PC-3 (cell line): ENCODE measurements around the gene SH3TC1. TPM values are rescaled to one million over a fixed set of nuclear protein-coding genes. Genes with fewer than 3 reads are reported as not detected.

Source experiments
- ATAC-seq: fragments of 200-7000 bp; cut with Tn5 transposase; 2 replicates; pipeline ENCODE4 v1.9.1; 2020; ENCODE audit warnings: mild to moderate bottlenecking, moderate library complexity
- BruUV-seq: library from RNA; stranded (reverse); fragments of 400-500 nt; replicated peaks from 2 replicates; lab custom pipeline; 2021; lab: Mats Ljungman, UMichigan
- CTCF ChIA-PET: fragments of 300-600 bp; sonication (Branson Sonifier 250); formaldehyde crosslinking; loops from one replicate; lab custom pipeline; 2022; ENCODE audit warnings: antibody characterized with exemption; lab: Charles Lee
- POLR2A ChIA-PET: fragments of 300-600 bp; sonication (Branson Sonifier 250); formaldehyde crosslinking; loops from one replicate; lab custom pipeline; 2022; ENCODE audit warnings: antibody characterized with exemption; ENCODE audit not compliant: unreplicated experiment; lab: Charles Lee
- DNase-seq: peaks from one replicate; pipeline ENCODE4 v3.0.0-alpha.2; 2015
- H2AFZ ChIP-seq: fragments of 300-600 bp; sonication (generic); 2 replicates; pipeline ENCODE4 v1.6.0; 2016; ENCODE audit warnings: antibody characterized with exemption, low read length
- H3F3A ChIP-seq: fragments of 300-600 bp; sonication (generic); one replicate; pipeline ENCODE4 v1.6.0; 2017; ENCODE audit warnings: antibody characterized with exemption, low read length, control low read depth, mild to moderate bottlenecking; ENCODE audit not compliant: unreplicated experiment
- H3K27ac ChIP-seq: fragments of 300-600 bp; sonication (generic); 2 replicates; pipeline ENCODE4 v1.5.1; 2016; ENCODE audit warnings: mild to moderate bottlenecking, low read length
- H3K27me3 ChIP-seq: fragments of 300-600 bp; sonication (generic); 2 replicates; pipeline ENCODE4 v1.6.1; 2016; ENCODE audit warnings: low read length, mixed read lengths
- H3K36me3 ChIP-seq: fragments of 300-600 bp; sonication (generic); 2 replicates; pipeline ENCODE4 v1.6.1; 2016; ENCODE audit warnings: low read depth, mixed run types, low read length, mixed read lengths
- H3K4me1 ChIP-seq: fragments of 300-600 bp; sonication (generic); 2 replicates; pipeline ENCODE4 v1.5.1; 2016; ENCODE audit warnings: low read length; ENCODE audit not compliant: insufficient read depth
- H3K4me2 ChIP-seq: fragments of 300-600 bp; sonication (generic); 2 replicates; pipeline ENCODE4 v1.6.0; 2016; ENCODE audit warnings: low read length
- H3K4me3 ChIP-seq: fragments of 300-600 bp; sonication (generic); 2 replicates; pipeline ENCODE4 v1.5.1; 2016; ENCODE audit warnings: mild to moderate bottlenecking, low read length, mixed read lengths
- H3K79me2 ChIP-seq: fragments of 300-600 bp; sonication (generic); 2 replicates; pipeline ENCODE4 v1.6.1; 2017; ENCODE audit warnings: low read length, mixed read lengths
- H3K9ac ChIP-seq: fragments of 300-600 bp; sonication (generic); 2 replicates; pipeline ENCODE4 v1.6.0; 2016; ENCODE audit warnings: mild to moderate bottlenecking, low read length
- H3K9me2 ChIP-seq: fragments of 300-600 bp; sonication (generic); replicated peaks from 2 replicates; pipeline ENCODE4 v1.6.1; 2016; ENCODE audit warnings: mixed run types, low read length, mixed read lengths
- H3K9me3 ChIP-seq: fragments of 300-600 bp; sonication (generic); 2 replicates; pipeline ENCODE4 v1.6.1; 2016; ENCODE audit warnings: low read length, mixed read lengths
- H4K20me1 ChIP-seq: fragments of 300-600 bp; sonication (generic); 2 replicates; pipeline ENCODE4 v1.6.1; 2016; ENCODE audit warnings: low read length, mixed read lengths
- EZH2 ChIP-seq: fragments of 300-600 bp; sonication (generic); IDR thresholded peaks from one replicate; pipeline ENCODE4 v1.6.1; 2017; ENCODE audit warnings: antibody characterized with exemption, mild to moderate bottlenecking, low read length; ENCODE audit not compliant: unreplicated experiment
- EZH2phosphoT487 ChIP-seq: fragments of 300-600 bp; sonication (generic); IDR thresholded peaks from 2 replicates; pipeline ENCODE4 v1.6.1; 2018; ENCODE audit warnings: mild to moderate bottlenecking, antibody characterized with exemption, low read length, borderline replicate concordance
- intact Hi-C: fragments of 100-400 bp; cut with micrococcal nuclease; formaldehyde crosslinking; loops from 2 replicates; pipeline ENCODE4 v1.9.0; 2023
- total RNA-seq: library from RNA; depleted of rRNA; stranded (reverse); fragments of >200 nt; gene quantifications from 2 replicates; pipeline ENCODE4 v1.2.3, GENCODE V29; 2014
- TF ChIP-seq, protein P1 (sequence below): fragments of 300-600 bp; sonication (generic); conservative IDR thresholded peaks from 2 replicates; pipeline ENCODE4 v1.5.1; 2017; ENCODE audit warnings: antibody characterized with exemption, low read depth, mild to moderate bottlenecking, low read length

The SH3TC1 gene
- total RNA-seq, 1 experiment from 2014 or later = 23.1 TPM

DNA sequence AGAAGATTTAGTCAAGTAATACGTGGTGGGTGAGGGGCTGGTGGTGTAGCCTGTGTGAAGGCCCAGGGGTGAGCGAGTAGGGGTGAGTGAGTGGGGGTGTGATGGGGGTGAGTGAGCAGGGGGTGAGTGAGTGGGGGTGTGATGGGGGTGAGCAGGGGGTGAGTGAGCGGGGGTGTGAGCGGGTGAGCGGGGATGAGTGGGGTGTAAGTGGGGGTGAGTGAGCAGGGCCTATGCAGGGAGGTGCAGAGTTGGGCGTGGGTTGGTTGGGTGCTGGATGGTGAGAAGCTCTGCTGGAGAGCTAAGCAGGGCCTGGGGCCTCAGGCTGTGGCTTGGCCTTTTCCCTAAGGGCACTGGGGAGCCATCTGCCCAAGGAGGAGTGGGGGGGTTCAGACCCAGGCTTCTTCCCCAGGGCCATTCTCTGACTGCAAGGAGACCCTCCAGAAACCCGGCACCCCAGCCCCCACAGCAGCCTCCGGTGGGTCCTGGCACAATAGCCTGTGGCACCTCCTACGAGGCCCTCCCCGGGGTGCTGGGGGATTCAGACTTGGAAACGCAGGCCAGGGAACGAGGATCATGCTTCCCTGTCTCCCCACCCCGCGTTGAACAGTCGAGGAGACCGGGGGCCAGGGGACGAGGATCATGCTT lies 30.4 kb downstream of the SH3TC1 start:
- Histone ChIP-seq H3K9me2 (no peaks in the 10 kb centered on the region), H4K20me1 (no peaks in the 10 kb centered on the region), H3K27me3 (no peaks in the 10 kb centered on the region), H3K79me2 (no peaks in the 10 kb centered on the region), H3K4me2 (no peak overlapping the region), H3K4me1 (peaks cover 13% of the 10 kb centered on the region), H3K36me3 (no peaks in the 10 kb centered on the region), H3K4me3 (no peak overlapping the region), H2AFZ (no peak overlapping the region), H3K9me3 (no peaks in the 10 kb centered on the region), H3F3A (no peaks in the 10 kb centered on the region), H3K27ac (peak overlapping the region; percentile 64), H3K9ac (peak overlapping the region; percentile 52; the same call in 1 of the 2 replicates)
- ChIA-PET CTCF (no interaction called here), POLR2A (no interaction called here)
- intact Hi-C loops = no loop called here
- TF ChIP-seq, protein P1, sequence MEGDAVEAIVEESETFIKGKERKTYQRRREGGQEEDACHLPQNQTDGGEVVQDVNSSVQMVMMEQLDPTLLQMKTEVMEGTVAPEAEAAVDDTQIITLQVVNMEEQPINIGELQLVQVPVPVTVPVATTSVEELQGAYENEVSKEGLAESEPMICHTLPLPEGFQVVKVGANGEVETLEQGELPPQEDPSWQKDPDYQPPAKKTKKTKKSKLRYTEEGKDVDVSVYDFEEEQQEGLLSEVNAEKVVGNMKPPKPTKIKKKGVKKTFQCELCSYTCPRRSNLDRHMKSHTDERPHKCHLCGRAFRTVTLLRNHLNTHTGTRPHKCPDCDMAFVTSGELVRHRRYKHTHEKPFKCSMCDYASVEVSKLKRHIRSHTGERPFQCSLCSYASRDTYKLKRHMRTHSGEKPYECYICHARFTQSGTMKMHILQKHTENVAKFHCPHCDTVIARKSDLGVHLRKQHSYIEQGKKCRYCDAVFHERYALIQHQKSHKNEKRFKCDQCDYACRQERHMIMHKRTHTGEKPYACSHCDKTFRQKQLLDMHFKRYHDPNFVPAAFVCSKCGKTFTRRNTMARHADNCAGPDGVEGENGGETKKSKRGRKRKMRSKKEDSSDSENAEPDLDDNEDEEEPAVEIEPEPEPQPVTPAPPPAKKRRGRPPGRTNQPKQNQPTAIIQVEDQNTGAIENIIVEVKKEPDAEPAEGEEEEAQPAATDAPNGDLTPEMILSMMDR = no peak
- TF ChIP-seq EZH2phosphoT487 = no peak
- ATAC-seq (no peak), DNase-seq (no peak)
- BruUV-seq = no TSS peak

DNA sequence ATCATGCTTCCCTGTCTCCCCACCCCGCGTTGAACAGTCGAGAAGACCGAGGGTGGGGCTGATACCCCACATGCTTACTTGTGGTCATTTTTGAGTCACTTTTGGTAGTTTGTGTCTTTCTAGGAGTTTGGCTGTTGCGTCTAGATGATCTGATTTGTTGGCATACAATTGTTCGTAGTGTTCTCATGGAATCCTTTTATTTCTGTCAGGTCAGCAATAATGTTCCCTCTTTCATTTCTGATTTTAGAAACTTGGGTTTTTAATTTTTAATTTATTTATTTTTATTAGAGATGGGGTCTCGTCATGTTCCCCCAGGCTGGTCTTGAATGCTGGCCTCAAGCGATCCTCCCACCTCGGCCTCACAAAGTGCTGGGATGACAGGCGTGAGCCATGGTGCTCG lies 30.9 kb downstream of the SH3TC1 start:
- Histone ChIP-seq H3K79me2 (no peaks in the 10 kb centered on the region), H3F3A (no peaks in the 10 kb centered on the region), H2AFZ (no peak overlapping the region), H4K20me1 (no peaks in the 10 kb centered on the region), H3K4me3 (no peak overlapping the region), H3K4me2 (no peak overlapping the region), H3K9ac (no peak overlapping the region), H3K4me1 (peaks cover 13% of the 10 kb centered on the region), H3K9me3 (no peaks in the 10 kb centered on the region), H3K27me3 (no peaks in the 10 kb centered on the region), H3K27ac (no peak overlapping the region), H3K9me2 (no peaks in the 10 kb centered on the region), H3K36me3 (no peaks in the 10 kb centered on the region)
- intact Hi-C loops = no loop called here
- BruUV-seq = no TSS peak
- CTCF ChIA-PET = no interaction called here
- POLR2A ChIA-PET = no interaction called here
- no peak for TF ChIP-seq EZH2phosphoT487
- no peak for TF ChIP-seq EZH2
- TF ChIP-seq, protein P1 = no peak
- DNase-seq = no peak
- no peak for ATAC-seq

DNA sequence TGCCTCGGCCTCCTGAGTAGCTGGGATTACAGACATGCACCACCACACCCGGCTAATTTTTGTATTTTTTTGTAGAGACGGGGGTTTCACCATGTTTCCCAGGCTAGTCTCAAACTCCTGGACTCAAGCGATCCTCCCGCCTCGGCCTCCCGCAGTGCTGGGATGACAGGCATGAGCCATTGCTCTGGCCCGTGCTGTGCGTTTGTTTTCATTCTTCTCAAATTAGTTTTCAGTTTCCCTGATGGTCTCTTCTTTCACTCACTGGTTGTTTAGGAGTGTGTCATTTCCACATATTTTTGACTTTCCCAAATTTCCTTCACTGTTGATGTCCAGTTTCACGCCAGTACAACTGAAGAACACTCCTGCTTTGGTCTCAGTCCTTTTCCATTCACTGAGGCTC lies 31.8 kb downstream of the SH3TC1 start:
- BruUV-seq = no TSS peak
- Histone ChIP-seq H3K36me3 (no peaks in the 10 kb centered on the region), H3K9me2 (no peaks in the 10 kb centered on the region), H3K27ac (no peak overlapping the region), H3K79me2 (no peaks in the 10 kb centered on the region), H3K4me1 (peaks cover 13% of the 10 kb centered on the region), H3K9me3 (no peaks in the 10 kb centered on the region), H3K4me2 (no peak overlapping the region), H3F3A (no peaks in the 10 kb centered on the region), H2AFZ (no peak overlapping the region), H3K9ac (no peak overlapping the region), H4K20me1 (no peaks in the 10 kb centered on the region), H3K27me3 (no peaks in the 10 kb centered on the region), H3K4me3 (no peak overlapping the region)
- intact Hi-C loops = no loop called here
- ChIA-PET POLR2A (no interaction called here), CTCF (no interaction called here)
- ATAC-seq (no peak), DNase-seq (no peak)
- no peak for TF ChIP-seq EZH2
- no peak for TF ChIP-seq EZH2phosphoT487
- TF ChIP-seq, protein P1 = no peak
